Stimulated activated naive CD8-positive, alpha-beta T cell treated with anti-CD3 and anti-CD28 coated beads, Interleukin-15, Interleukin-2, amounts not matched to agents 100 U/mL and 50 U/mL, for 24 hours (primary cell): ENCODE measurements around the gene GTF3C1.

Experiments used
- ATAC-seq: fragments of 150-1000 bp; cut with Tn5 transposase; one replicate; pipeline ENCODE4 v1.10.0; 2021
- DNase-seq: peaks from one replicate; pipeline ENCODE4 v3.0.0; 2021

Gene GTF3C1

GRCh38 chr16:27486760-27487159, 63.0 kb downstream of the GTF3C1 start:
- DNase-seq: no peak
- no peak for ATAC-seq

DNA sequence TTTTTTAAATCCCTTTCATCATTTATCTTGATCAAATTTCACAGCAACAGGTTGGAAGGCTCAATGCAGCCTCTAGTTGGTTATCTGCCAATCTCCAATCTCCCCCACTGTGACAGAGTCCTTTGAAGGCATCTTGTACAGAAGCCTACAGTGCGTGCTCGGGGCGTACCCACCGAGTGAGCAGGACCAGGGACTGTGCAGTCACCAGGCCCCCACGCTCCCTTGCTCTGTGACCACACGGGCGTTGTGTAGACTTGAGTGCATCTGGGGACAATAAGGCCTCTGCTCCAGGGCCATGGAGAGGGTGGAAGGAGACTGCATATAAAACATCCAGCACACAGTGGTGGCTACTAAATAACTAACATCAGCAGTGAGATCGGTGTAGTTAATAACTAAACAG, 63.4 kb downstream of the GTF3C1 start:
- ATAC-seq (no peak), DNase-seq (no peak)

DNA sequence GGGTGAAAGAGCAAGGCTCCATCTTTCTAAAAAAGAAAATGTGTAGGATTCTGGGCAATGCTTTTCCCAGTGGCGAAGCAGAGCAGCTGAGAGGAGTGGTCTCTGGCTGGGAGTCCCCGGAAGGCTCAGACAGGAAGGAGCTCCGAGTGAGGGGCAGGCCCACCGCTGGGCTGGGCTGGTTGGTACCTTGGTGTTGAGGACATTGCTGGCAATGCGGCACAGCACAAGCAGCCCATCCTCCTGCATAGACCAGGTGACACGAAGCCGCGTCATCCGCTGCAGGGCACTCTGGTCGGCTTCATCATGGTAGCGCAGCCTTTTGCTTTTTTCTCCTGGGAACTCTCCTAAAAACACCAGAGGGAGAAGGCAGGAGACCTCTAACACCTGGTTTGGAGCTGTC, 63.9 kb downstream of the GTF3C1 start:
- no peak for ATAC-seq
- DNase-seq: no peak

DNA sequence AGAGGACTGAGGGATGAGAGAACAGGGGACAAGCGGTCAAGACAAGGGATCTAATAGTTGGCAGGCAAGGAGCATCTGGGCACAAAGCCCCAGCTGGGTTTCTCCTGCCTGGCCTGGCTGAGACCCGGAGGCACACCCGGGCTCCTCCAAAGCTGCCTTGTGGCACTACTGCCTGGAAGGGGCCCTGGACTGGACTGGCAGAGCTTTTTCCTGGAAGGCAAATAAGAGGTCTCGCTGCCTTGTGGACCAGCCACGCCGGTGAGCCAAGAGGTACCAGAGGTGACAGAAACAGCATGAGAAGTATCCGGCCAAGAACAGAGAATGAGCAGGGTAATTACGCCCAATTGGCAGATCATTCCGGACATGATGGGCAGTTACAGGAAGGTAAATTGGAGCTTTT, 64.6 kb downstream of the GTF3C1 start:
- DNase-seq: no peak
- no peak for ATAC-seq

DNA sequence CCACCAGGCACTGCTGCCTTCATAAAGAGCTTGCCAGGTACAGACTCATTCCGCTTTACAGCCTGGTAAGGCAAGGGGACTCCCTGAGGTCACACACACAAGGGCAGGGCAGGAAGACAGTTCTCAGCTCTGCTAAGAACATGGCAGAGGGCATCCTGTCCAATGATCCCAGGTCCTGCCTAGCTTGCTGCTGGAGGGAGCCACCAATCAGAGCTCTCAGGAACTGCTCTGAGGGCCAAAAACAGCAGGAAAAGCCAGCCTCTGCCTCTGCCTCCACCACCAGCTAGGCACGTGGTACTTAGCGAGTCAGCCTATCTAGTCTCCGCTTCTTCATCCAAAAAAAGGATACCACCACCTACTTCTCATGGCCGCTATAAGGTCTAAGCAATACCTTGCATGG, 66.1 kb downstream of the GTF3C1 start:
- DNase-seq (no peak), ATAC-seq (no peak)

- ATAC-seq (no peak), DNase-seq (no peak)
These were observed 66.7 kb downstream of the GTF3C1 start for GRCh38 chr16:27483088-27483437.

- ATAC-seq: no peak
- DNase-seq: no peak
These were observed 67.2 kb downstream of the GTF3C1 start for GRCh38 chr16:27482397-27483087.

DNA sequence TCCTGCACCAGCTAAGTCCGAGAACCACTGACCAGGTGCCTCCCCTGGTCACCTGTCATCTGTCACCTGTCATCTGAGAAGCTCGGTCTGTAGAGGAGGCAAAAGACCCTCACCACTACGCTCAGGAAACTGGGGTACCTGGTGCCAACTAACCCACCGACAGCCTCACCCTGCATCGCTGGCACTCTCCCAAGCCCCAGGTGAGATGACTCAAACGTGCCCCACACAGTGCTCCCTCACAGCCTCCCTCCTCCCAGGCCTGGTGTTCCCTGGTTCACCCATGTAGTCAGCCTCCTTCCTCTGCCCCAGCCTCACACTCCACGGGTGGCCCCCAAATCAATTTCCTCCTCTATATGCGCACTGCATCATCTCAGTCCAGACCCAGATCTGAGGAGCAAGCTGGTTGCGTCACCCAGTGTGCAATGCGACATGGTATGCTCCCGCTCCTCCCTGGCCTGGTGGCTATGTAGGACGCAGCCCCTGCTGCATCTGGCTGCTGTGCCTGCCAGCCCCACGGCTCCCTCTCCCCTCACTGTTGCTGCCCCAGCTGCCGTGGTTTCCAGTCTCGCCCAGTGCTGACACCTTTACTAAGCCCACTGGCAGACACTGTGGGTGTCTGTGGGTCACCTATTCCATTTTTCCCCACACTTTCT, 68.3 kb downstream of the GTF3C1 start:
- ATAC-seq: no peak

DNA sequence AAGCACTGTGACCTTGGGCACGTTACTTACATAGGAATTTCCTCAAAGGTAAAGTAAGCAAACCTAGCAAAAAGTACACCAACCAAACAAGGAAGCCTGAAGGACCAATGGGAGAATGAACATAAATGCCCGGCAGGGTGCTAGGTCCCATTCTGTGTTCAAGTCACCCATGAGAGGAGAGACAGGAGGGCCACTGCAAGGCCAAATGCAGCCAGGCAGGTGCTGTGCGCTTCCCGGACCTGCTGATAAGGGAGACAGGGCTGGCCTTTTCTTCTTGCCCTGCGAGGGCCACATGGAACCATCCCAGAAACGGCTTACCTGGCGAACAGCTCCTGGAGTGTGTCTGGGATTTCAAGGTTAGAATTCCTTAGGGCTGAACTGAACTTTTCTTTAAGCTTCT, 69.0 kb downstream of the GTF3C1 start:
- DNase-seq: no peak
- no peak for ATAC-seq

More for the DNA sequence above, 68.3 kb downstream of the GTF3C1 start:
- DNase-seq: no peak

GRCh38 chr16:27476240-27476639, 73.5 kb downstream of the GTF3C1 start:
- DNase-seq (no peak), ATAC-seq (no peak)

GRCh38 chr16:27475561-27475960, 74.2 kb downstream of the GTF3C1 start:
- ATAC-seq (no peak), DNase-seq (no peak)

GRCh38 chr16:27474921-27475320, 74.8 kb downstream of the GTF3C1 start:
- ATAC-seq: no peak

DNA sequence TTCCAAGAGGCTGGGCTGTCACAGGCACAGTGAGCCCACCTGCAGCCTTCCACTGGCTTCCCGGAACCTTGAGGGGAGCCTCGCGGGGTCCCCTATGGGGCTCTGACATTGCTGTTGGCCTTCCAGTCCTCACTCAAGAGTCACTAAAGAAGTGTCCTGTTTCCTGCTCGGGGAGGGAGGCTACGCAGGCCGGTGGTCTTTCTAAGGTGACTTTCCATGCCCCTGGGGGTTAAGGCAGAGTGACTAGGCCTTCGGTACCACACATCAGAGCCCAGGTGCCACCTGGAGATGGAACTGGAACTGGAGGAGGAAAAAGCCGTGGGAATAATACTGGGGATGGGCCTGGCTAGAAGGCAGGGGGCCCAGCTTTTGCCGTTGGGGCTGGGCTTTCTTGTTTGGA, 75.7 kb downstream of the GTF3C1 start:
- no peak for DNase-seq
- no peak for ATAC-seq

More at GRCh38 chr16:27474921-27475320, 74.8 kb downstream of the GTF3C1 start:
- DNase-seq: no peak

- ATAC-seq (no peak), DNase-seq (no peak)
These were observed 76.4 kb downstream of the GTF3C1 start for GRCh38 chr16:27473101-27473900.

DNA sequence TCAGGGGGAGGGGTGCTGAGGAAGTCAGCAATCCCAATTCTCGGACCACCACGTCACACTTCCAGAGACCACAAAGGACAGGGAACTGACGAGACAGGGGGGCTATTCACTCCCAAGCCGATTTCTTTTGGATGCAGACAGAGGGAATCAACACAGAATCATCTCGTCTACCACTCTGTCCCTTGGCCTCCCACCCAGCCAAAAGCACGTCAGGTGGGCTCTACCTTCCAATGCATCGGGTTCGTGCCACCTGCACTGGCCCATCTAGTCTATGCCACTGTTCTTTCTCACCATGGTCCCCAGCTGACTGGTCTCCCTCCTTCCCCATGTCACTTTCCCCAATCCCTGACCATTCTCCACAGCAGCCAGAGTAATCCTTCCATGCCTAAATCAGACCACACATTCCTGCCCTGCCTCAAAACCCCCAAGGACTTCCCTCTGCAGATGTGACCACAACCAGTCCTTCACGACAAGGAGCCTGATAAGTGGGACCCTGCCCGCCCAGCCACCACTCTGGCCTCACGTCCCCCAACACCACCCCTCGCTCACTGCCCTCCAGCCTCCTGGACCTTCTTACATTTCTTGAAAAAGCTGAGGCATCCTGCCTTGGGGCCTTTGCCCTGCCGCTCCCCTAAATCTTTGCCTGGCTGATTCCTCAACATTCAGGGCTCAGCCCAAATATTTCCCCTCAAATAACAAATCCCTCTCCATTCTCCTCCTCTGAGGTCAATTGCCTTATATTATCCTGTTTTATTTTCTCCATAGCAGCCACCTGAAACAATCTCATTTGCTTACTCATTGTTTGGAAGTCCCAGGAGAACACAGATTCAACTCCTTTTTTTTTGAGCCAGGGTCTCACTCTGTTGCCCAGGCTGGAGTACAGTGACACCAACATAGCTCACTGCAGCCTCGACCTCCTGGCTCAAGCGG, 77.4 kb downstream of the GTF3C1 start:
- no peak for DNase-seq
- no peak for ATAC-seq

DNA sequence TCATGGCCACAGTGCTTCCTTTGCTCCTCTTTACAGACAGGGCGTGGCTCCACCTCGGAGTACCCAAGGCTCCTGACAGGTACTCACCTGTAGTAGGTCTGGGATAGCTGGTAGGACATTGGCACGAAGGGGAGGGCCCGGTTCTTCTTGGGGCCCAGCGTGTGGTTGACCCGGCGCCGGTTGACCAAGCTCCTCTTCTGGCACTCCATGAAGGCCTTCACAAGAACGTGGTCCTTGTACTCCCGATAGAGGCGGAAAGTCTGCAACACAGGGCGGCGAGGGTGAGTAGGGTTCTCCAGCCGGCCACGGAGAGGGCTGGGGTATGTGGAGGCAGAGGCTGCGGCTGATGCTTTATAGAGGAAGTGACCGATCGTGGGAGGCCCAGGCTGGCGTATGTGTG, 78.1 kb downstream of the GTF3C1 start:
- ATAC-seq: no peak
- DNase-seq: no peak

GRCh38 chr16:27470567-27471431, 78.9 kb downstream of the GTF3C1 start:
- ATAC-seq (no peak), DNase-seq (no peak)

GRCh38 chr16:27468941-27469531, 80.7 kb downstream of the GTF3C1 start:
- DNase-seq (no peak), ATAC-seq (no peak)

GRCh38 chr16:27465483-27465879, 84.2 kb downstream of the GTF3C1 start:
- no peak for DNase-seq
- no peak for ATAC-seq

GRCh38 chr16:27464626-27465482, 84.9 kb downstream of the GTF3C1 start:
- DNase-seq (no peak), ATAC-seq (peak; percentile 50)
